HG02642 (cell line): ENCODE data around the gene EPHB3.

Experiments
- ATAC-seq: cut with Tn5 transposase; IDR thresholded peaks from one replicate; pipeline ENCODE4 v1.9.1; 2021; ENCODE audit warnings: mild to moderate bottlenecking; ENCODE audit not compliant: unreplicated experiment, poor library complexity

EPHB3 gene

DNA sequence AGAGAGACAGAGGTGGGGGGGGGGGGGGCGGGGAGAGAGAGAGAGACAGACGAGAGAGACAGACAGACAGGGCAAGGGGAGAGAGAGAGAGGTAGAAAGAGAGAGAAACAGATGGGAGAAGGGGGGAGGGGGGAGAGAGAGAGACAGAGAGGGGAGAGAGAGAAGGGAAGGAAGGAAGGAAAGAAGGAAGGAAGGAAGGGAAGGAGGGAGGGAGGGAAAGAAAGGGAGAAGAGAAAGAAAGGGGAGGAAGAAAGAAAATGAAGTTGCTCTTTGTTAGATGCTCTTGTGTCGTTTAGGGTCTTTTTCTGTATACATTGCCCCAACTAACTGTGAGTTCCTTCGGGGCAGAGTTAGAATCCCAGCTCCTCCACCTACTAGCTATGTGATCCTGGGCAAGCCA lies 19.0 kb upstream of the EPHB3 start:
- no peak for ATAC-seq

- no peak for ATAC-seq
These were observed 18.3 kb upstream of the EPHB3 start for GRCh38 chr3:184543256-184543655.

- no peak for ATAC-seq
These were observed 17.6 kb upstream of the EPHB3 start for GRCh38 chr3:184543843-184544512.

- no peak for ATAC-seq
These were observed 17.1 kb upstream of the EPHB3 start for GRCh38 chr3:184544513-184544861.

DNA sequence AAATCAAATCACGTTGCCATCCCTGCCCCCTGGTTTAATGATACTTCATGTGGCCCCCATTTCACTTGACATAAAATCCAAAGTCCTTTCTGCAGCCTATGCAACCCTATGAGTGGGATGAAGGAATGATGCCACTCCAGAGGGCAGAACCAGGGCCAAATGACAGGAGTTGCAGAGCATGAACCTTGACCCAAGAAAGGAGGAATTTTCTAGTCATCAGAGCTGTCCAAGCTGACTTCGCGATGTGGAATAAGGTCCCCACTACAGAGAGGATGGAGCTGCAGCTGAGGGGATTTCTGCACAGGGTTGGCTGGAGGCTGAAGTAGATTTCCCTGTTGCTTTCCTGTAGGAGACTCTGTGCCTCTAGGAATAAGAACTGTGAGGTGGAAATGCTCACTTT lies 15.8 kb upstream of the EPHB3 start:
- ATAC-seq: no peak

DNA sequence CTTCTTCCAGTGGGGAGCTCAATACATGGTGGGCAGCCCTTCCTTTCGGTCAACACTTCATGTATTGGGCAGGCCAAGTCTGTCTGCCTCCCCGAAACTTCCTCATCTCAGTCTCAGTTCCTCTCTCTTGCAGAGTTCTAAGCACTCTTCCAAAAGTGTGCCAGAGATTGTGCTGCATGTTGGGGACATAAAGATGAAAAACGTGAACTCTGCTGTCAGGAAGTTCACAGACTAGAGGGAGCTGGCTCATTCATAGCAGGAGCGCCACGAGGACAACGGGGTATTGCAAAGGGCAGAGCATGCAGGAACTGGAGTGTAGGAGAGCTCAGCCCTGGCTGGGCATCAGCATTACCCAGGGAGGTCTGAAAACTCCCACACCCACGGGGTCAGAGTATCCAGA lies 15.3 kb upstream of the EPHB3 start:
- no peak for ATAC-seq

- no peak for ATAC-seq
These were observed 11.6 kb upstream of the EPHB3 start for GRCh38 chr3:184549796-184550577.

- no peak for ATAC-seq
These were observed 10.5 kb upstream of the EPHB3 start for GRCh38 chr3:184551103-184551502.

- no peak for ATAC-seq
These were observed 9.8 kb upstream of the EPHB3 start for GRCh38 chr3:184551614-184552256.

DNA sequence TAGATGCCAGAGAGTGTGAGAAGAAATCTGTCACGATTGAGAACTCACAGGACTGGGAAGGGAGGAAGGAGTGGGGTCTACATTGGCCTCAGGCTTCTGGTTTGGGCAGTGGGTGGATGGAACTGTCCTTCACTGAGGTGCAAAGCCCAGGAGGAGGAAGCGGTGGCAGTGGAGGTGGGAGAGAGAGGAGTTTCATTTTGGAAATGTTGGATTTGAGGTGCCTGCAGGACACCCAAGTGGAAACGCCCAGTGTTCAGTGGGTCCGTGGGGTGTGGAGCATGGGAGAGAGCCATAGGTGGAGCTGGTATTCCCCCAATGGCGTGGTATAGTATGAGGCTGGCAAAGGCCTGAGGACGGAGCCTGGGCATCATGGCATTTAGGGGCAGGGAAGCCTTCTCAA lies 9.3 kb upstream of the EPHB3 start:
- ATAC-seq: no peak

GRCh38 chr3:184552863-184553262 lies 8.7 kb upstream of the EPHB3 start:
- ATAC-seq: no peak

- no peak for ATAC-seq
These were observed 8.2 kb upstream of the EPHB3 start for GRCh38 chr3:184553385-184553784.

- no peak for ATAC-seq
These were observed 7.1 kb upstream of the EPHB3 start for GRCh38 chr3:184554461-184554860.

DNA sequence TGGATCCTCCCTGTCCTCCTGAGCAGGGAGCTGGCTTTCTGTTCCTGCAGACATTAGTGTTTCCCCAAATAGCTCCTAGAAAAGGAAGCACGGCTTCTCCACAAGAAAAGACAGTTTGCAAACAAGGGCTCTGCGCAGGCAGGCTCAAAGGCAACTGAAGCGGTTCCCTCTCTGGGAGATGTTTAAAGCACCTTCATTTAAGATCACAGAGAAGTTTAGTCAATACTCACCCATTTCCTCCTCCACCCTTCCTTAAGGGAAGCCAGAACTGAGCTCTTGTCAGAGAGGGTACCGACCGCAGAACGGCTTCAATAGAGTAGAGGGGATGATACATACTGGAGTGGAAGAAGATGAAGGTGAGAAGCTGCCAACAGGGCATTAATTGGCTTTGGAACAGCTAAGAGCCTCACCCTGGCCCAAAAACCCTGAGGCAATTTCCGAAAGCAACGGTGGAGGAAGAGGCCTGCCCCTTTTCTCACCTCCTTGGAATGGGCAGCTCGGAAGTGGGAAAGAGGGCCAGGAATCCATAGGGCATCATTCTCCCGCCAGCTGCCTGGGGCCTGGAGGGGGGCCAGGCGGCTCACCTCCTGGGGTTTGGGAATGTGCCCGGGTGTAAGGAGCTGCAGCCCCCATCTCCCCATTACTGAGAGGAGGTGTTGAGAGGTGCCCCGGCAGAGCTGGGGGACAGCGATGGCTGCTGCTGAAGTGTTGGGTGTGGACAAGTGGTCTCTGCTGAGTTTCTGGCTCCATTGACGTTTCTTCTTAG lies 4.8 kb upstream of the EPHB3 start:
- ATAC-seq: no peak

DNA sequence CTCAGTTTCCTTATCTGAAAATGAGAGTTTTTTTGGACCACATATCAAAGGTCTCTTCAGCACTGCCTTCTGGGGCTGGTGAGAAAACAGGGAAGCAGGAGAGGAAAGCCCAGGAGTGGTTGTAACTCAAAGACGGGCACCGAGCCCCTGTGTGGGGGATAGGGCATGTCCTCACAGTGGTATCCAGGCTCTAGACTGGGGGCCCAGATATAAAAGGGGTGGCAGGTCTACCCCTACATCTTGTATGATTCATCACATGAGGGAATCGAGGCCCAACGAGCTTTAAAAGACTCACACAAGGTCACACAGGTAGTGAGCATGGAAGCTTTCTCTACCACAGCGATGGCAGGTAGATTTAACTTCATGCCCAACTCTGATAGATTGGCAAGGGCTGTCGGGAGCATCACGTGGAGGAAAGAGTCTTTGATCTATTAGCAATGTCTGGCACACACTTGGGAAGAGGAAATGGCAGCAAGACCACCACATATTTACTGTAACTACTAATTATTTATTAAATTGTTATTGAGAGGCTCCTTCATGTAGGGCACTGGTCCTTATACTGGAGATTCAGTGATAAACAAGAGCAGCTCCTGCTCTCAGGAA lies 4.1 kb upstream of the EPHB3 start:
- no peak for ATAC-seq

DNA sequence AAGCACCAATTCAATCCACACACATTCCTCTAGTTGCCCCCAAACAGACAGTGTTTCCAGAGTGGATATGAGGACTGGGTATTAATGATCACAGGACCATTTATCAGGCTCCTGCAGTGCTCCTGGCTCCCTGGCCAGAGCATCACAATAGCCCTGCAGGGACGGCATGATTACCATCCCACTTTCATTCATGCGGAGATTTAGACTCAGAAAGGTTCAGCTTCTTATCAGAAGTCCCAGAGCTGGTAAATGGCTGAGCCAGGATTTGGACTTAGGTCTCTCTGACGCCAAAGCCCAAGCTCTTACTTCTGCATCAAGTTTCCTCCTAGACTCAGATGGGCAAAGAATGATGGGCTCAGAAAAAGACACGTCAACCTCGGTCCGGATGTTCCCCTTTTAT lies 2.9 kb upstream of the EPHB3 start:
- ATAC-seq: no peak

GRCh38 chr3:184559336-184559735 lies 2.2 kb upstream of the EPHB3 start:
- ATAC-seq: no peak

DNA sequence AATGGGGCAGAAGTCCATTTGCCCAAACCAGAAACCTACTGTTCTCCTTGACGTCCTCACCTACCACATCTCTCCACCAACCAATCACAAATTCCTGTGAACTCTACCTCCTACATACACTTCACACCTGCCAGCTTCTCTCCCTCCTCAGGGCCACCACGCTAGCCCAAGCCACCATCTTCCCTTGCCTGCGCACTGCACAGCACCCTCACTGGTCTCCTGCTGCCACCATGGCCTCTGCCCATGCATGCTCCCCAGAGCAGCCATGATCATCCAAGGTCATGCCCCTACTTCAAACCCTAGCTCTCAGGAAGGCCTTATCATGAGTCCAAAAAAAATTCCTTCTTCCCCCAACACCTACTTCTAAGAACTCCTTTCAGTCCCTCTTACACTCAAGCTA lies 1.1 kb upstream of the EPHB3 start:
- ATAC-seq: no peak

GRCh38 chr3:184561913-184562877 lies 610 bp downstream of the EPHB3 start:
- ATAC-seq: no peak
